Measurements from ENCODE around the gene SPECC1.
"Not testable (repeated sequence)": the region's sequence is repeated elsewhere in the genome, so short reads cannot be mapped to it uniquely, and the experiment has no call there.

Gene SPECC1, protein sequence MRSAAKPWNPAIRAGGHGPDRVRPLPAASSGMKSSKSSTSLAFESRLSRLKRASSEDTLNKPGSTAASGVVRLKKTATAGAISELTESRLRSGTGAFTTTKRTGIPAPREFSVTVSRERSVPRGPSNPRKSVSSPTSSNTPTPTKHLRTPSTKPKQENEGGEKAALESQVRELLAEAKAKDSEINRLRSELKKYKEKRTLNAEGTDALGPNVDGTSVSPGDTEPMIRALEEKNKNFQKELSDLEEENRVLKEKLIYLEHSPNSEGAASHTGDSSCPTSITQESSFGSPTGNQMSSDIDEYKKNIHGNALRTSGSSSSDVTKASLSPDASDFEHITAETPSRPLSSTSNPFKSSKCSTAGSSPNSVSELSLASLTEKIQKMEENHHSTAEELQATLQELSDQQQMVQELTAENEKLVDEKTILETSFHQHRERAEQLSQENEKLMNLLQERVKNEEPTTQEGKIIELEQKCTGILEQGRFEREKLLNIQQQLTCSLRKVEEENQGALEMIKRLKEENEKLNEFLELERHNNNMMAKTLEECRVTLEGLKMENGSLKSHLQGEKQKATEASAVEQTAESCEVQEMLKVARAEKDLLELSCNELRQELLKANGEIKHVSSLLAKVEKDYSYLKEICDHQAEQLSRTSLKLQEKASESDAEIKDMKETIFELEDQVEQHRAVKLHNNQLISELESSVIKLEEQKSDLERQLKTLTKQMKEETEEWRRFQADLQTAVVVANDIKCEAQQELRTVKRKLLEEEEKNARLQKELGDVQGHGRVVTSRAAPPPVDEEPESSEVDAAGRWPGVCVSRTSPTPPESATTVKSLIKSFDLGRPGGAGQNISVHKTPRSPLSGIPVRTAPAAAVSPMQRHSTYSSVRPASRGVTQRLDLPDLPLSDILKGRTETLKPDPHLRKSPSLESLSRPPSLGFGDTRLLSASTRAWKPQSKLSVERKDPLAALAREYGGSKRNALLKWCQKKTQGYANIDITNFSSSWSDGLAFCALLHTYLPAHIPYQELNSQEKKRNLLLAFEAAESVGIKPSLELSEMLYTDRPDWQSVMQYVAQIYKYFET

DNA sequence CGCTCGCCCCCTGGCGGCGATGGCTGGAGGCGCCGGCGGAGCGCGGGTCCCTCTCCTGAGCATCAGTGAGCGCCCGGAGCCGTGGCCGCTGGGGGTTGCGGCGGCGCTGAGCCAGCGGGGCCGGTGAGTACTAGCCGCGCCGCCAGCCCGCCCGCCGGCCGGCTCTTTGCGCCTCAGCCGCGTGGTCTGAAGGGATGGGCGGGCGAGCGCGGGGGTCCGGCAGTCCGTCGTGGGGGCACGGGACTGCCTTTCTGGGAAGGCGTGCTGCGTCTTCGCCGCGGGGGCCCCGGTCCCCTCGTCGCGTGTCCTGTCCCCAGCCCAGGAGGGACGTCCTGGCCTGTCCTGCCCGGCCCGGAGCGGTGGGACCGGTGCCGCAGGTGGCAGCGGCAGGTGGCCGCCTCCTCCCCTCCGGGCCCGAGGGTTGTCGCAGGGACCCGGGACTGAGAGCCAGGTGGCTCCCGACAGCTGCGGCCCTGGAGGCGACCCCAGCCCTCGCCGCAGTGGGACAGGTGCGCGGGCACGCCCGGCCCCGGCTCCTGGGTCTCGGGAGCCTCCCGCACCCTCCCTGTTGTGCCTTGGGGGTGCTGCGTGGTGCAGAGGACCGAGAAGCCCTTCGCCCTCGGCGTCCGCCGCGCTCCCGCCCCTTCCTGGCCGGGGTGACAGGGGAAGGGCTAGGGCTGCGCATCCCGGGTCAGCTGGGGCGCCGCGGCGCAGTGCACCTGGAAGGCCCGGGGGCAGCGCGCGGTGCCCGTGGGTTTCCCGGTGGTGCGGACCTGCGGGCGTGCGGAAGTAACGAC lies at the start of gene SPECC1:
TSS of gene SPECC1 (plus strand) at position 58 of the 797 bp plus-strand sequence. CDS start 87,293 bp downstream, outside the sequence.
- DNase-seq (ENCODE audit: low read depth): peak; percentile 49
- TF ChIP-seq, protein P1, sequence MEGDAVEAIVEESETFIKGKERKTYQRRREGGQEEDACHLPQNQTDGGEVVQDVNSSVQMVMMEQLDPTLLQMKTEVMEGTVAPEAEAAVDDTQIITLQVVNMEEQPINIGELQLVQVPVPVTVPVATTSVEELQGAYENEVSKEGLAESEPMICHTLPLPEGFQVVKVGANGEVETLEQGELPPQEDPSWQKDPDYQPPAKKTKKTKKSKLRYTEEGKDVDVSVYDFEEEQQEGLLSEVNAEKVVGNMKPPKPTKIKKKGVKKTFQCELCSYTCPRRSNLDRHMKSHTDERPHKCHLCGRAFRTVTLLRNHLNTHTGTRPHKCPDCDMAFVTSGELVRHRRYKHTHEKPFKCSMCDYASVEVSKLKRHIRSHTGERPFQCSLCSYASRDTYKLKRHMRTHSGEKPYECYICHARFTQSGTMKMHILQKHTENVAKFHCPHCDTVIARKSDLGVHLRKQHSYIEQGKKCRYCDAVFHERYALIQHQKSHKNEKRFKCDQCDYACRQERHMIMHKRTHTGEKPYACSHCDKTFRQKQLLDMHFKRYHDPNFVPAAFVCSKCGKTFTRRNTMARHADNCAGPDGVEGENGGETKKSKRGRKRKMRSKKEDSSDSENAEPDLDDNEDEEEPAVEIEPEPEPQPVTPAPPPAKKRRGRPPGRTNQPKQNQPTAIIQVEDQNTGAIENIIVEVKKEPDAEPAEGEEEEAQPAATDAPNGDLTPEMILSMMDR (IDR thresholded peaks at IDR 0.05; ENCODE audit: low read length, missing control alignments): peak; percentile 38
- peak within 1 kb of the TSS; percentile 57 for H3K4me3 ChIP-seq (replicated peaks; ENCODE audit: low read depth, low read length)

DNA sequence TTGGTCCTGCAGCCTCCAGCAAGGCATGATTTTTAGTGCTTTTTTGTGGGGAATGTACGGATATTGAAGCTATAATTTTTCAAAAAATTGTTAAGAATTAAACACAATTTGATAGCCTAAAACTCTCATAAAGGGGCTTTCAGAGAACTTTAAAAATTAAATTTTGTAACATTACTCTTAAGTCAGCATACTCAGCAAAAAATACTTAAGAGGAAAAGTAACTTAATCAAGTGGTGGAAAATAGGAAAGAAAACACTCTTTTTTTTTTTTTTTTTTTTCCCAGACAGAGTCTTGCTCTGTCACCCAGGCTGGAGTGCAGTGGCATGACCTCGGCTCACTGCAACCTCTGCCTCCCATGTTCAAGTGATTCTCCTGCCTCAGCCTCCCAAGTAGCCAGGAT lies 46.2 kb upstream of the SPECC1 start:
- not testable (repeated sequence) for DNase-seq (ENCODE audit: low read depth)

DNA sequence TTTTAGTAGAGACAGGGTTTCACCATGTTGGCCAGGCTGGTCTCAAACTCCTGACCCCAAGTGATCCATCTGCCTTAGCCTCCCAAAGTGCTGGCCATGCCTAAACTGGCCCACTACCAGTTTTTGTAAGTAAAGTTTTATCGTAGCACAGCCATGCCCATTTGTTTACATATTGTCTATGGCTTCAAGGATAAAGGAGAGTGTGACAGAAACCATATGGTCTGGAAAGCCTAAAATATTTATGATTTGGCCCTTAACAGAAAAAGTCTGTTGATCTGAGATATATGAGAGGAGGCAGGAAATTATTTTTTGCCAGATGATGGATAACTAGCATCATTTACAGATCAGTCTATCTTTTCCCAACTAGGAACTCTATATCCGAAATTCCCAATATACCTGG lies 36.0 kb upstream of the SPECC1 start:
- no peak for DNase-seq (ENCODE audit: low read depth)
- TF ChIP-seq, protein P1 (IDR thresholded peaks at IDR 0.05; ENCODE audit: low read length, missing control alignments): no peak
- no peak overlapping the region for H3K4me3 ChIP-seq (replicated peaks; ENCODE audit: low read depth, low read length)

More for the DNA sequence above, 46.2 kb upstream of the SPECC1 start:
- H3K4me3 ChIP-seq (replicated peaks; ENCODE audit: low read depth, low read length): not testable (repeated sequence)

DNA sequence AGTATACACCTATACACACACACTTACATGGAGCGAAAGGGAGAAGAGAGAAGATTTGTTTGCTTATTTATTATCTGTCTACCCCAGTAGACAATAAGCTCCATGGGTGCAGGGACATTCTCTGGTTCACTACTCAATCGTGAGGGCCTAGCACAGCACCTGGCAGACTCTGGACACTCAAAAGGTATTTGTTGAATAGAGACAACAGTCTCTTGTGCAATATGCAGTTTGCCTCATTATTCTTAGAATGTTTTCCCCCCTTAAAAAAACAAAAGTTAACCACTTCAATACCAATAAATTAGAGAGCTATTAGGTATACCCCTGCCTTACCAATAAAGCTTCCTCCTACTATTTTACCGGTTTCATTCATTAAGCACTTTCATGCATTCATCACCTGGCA lies 33.6 kb upstream of the SPECC1 start:
- no peak for DNase-seq (ENCODE audit: low read depth)
- H3K4me3 ChIP-seq (replicated peaks; ENCODE audit: low read depth, low read length): peak overlapping the region; percentile 7
- TF ChIP-seq, protein P1 (IDR thresholded peaks at IDR 0.05; ENCODE audit: low read length, missing control alignments): no peak

DNA sequence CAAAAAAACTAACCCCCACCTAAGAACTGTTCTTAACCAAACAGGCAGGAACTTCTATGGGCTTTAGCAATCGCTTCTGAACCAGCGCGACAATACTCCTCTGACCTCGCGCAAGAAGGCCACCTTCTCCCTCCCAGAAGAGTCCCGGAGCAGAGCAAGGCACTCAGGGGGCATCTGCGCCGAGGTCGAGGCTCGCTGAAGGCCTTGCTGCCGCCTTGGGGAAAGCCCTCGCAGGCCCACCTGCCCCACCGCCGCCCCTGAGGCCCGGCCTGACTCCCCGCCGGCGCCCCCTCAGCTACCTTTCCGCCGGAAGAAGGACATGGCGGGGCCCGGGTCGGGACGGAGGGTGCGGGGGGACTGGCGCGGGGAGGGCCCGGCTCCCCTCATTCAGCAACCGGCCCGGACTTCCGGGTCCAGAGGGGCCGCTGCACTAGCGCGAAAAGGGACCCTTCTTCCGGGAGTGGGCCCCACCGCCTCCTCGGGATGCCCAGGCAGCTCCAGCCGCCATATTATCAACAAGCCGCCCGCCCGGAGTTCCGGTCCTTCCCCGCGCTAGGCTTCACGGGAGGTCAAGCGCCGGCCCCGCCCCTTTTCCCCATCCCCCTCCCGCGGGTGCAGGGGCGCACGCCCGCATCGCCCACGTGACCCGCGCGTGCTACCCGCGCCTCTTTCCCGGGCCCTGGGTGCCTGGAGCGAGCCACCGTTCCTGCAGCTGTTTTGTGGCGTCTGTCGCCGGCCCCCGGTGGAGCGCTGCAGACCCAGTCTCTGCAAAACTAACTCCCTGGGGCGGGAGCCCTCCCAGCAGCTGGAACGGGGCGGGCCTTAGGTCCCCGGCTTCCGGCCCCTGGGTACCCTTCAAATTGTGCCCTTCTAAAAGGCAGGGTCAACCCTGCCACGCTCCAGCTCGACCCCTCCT lies 31.6 kb upstream of the SPECC1 start, which contains the start of gene AKAP10:
TSS of gene AKAP10 (minus strand) at position 536 of the 916 bp plus-strand sequence. CDS start at position 387, 149 bp downstream.
- peak; percentile 83 for DNase-seq (ENCODE audit: low read depth)
- TF ChIP-seq, protein P1 (IDR thresholded peaks at IDR 0.05; ENCODE audit: low read length, missing control alignments): no peak
- H3K4me3 ChIP-seq (replicated peaks; ENCODE audit: low read depth, low read length): peak within 1 kb of the TSS; percentile 89

DNA sequence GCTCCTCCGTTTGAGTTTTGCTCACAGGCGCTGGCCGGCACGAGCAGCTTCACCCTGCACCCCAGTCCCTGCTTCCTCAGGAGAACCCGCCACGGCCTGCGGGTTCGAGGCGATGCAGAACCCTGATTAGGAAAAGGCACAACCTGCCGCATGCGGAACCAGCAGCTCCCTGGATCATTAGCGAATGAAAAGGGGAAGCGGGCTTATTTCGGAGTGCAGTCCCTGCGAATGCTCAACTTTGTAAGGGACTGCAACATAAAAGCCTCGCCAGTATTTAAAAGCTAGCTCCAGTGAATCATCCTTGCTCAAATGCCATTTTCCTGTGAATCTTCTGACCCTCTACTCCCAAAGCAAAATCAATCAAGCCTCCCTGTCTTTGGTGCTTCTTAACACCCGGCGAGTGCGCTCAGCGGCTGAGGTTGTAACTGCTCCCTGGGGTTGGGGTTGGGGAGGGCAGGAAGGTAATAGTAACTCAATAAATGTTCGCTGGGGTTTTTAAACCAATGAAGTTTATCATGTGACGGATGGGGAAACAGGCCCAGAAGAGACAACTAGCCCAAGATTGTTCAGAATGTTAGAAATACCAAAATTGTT lies 30.9 kb upstream of the SPECC1 start:
- DNase-seq (ENCODE audit: low read depth): no peak
- peak overlapping the region; percentile 89 for H3K4me3 ChIP-seq (replicated peaks; ENCODE audit: low read depth, low read length)
- TF ChIP-seq, protein P1 (IDR thresholded peaks at IDR 0.05; ENCODE audit: low read length, missing control alignments): no peak

All from fibroblast of pulmonary artery (primary cell).